ENCODE data around the gene WDFY2.

- TF ChIP-seq ZNF274 (IDR thresholded peaks at IDR 0.05; ENCODE audit: low read depth, low read length) (no peak), SUZ12 (IDR thresholded peaks at IDR 0.05; ENCODE audit: extremely low read depth, insufficient read depth, insufficient read length) (no peak)
Observed at GRCh38 chr13:51601601-51602565, 17.6 kb downstream of the WDFY2 start.
